GM13976 (cell line): ENCODE measurements around the gene MRGPRF.
A peak's percentile ranks its signal among the peaks of the same experiment; 100 is the strongest.

Experiments
- DNase-seq: peaks from one replicate; pipeline ENCODE4 v3.0.0; 2012; ENCODE audit warnings: low spot score
- CTCF ChIP-seq: IDR thresholded peaks from 2 replicates; pipeline ENCODE4 v1.5.1; 2012; ENCODE audit warnings: borderline replicate concordance, mild to moderate bottlenecking; ENCODE audit not compliant: insufficient read depth; ENCODE audit errors: extremely low read depth, missing control alignments, control extremely low read depth
- in situ Hi-C: fragments of 300-500 bp; cut with MboI; formaldehyde crosslinking; loops from one replicate; pipeline ENCODE4 v1.12.0; 2022; ENCODE audit warnings: low sequenced_read_pairs, mixed read lengths, inconsistent platforms; ENCODE audit not compliant: unreplicated experiment

The MRGPRF gene

DNA sequence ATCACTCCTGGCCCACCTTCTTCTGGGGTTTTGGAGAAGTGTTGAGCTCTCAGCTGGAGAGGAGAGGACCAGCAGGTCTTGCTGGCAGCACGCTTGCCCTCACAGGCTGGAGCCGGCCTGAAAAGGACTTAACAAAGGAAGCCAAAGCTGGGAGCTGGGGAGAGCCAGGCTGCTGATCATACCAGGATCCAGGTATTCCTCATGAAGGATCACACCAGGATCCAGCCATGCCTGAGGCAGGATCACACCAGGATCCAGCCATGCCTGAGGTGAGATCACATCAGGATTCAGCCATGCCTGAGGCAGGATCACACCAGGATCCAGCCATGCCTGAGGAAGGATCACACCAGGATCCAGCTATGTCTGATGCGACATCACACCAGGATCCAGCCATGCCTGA is 49.3 kb downstream of the MRGPRF start:
- DNase-seq: peak; percentile 37
- in situ Hi-C loops: no loop called here
- TF ChIP-seq CTCF: no peak

DNA sequence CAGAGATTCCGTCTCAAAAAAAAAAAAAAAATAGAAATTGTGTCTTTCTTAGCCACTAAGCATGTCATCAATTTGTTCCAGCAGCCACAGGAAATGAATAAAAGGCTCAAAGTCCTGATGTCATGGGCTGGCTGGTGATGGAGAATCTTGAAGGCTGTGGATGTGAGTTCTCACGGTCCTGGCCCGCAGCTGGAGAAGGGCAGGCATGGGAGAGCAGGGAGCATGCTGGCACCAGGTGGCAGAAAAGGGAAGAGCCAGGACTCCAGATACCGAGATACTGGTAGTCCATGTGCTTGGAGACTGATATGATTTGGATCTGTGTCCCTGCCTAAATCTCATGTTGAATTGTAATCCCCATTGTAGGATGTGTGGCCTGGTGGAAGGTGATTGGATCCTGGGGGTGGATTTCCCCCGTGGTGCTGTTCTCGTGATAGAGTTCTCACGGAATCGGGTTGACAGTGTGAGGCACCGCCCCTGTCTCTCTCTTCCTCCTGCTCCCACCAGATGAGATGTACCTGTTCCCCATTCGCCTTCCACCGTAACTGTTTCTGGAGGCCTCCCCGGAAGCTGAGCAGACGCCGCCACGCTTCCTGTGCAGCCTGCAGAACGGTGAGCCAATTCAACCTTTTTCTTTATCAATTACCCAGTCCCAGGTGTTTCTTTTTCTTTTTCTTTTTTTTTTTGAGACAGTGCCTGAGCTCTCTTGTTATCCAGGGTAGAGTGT is 50.4 kb downstream of the MRGPRF start:
- no peak for TF ChIP-seq CTCF
- DNase-seq: peak; percentile 38
- in situ Hi-C loops: no loop called here

DNA sequence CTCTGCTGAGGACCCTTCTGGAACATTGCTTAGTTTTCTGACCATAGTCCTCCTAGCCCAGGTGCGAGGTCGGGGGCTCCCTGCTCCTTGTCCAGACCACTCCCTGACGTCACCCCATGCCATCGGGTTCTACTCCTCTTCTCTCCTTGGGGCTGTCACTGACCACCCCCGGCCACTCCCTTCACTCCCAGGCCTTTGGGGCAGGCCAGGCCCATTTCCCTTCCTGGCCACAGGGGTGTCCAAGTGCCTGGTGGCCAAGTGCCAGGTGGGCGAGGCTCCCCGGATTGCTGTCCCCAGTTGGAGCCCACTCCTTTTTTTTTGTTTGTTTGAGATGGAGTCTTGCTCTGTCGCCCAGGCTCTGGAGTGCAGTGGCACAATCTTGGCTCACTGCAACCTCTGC is 51.8 kb downstream of the MRGPRF start:
- in situ Hi-C loops: no loop called here
- DNase-seq: no peak
- no peak for TF ChIP-seq CTCF

DNA sequence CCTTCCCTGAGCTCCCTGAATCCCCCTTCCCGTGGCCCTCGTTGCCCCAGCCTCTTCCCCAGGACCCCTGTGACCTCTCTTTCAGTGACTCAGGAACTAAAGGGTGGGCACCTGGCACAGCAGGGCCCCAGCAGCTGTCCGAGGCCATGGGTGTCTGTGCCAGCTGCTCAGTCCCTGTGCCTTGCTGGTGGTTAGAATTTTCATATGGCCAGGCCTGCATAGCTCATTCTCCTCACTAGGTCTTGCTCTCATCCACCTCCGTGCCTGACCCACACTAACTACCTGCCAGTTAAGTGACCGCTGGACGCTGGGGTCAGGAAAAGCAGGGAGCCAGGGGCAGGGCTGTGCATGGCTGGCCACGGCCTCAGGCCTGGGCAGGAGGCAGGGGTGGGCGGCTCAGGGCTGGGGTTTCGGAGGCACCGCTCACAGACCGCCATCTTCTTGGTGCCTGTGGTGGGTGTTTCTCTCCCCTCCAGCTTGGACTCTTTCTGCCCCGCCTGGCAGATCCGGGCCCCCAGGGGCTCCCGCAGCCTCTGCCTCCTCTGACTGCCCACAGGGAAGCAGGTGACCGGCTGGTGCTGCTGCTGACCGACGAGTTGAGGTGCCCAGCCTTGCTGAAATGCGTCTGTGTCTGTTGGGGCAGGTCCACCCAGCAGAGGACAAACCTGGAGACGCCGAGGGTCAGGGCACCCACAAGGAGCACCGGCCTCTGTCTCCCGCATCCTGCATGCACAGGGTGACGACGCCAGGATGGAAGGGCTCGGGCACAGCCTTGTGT is 52.6 kb downstream of the MRGPRF start:
- no peak for DNase-seq
- in situ Hi-C loops: no loop called here

DNA sequence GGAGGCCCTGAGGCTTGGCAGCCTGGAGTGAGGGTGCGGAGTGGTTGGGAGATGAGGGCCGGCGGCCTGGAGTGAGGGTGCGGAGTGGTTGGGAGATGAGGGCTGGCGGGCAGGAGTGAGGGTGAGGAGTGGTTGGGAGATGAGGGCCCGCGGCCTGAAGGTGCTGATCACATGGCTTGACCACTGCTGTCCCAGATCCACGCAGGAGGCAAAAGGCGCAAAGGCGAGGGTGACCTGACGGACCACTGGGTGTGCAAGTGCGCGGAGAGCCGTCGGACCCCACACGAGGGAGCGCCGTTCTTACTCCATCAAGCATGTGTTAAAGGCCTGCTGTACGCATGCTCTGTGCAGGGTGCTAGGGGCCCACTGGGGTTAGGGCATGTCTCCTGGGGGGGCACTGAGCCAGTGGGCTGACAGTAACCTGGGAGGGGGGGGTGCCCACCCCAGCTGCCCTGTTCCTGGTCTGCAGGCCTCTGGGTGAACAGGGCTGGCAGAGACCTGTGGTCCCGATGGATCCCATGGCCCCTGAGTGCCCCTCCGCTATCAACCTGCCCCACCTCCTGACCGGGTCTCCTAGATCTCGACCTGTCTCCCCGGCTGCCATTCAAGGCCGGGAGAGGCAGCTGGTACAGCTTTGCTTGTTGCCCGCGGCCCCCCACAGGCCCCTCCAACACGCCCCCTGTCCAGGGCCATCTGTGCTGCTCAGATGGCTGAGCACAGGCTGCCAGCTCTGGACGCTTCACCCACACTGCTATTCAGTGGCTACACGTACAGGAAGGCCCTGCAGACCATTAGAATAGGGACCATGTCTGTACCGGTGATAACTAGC is 53.4 kb downstream of the MRGPRF start:
- in situ Hi-C loops: no loop called here
- TF ChIP-seq CTCF: no peak
- DNase-seq: no peak

More for the DNA sequence above, 52.6 kb downstream of the MRGPRF start:
- TF ChIP-seq CTCF: no peak

DNA sequence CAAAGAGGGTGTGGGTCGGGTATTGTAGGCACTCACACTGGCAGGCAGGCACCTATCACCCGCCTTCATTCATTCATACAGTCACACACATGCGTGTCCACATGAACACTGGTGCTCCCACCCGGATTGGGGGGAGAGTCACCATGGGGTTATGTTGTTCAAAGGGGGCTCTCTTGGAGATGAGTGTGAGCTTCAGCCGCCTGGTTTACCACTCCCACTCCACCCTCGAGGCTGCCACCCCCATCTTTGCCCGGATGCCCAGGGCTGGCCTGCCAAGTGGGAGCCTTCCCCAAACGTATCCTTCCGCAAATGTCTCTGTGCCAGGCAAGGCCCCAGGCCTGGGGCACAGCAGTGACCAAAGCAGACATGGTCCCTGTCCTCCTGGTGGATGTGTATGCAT is 54.8 kb downstream of the MRGPRF start:
- in situ Hi-C loops: no loop called here
- no peak for TF ChIP-seq CTCF
- DNase-seq: no peak
